Peyer's patch (tissue), 4 donors: ENCODE measurements around the gene GAA. TPM values are rescaled to one million over a fixed set of nuclear protein-coding genes. Genes with fewer than 3 reads are reported as not detected.

ENCODE experiments used
- DNase-seq, 3 donors: peaks; one replicate each; pipeline ENCODE4 v3.0.0-alpha.2; 2017 to 2019
- H3K27ac ChIP-seq, 4 donors: fragments of 200-600 bp; sonication (generic); one replicate each; pipeline ENCODE4 v1.5.1; 2016 to 2019
- H3K27me3 ChIP-seq, 2 donors: fragments of 200-600 bp; sonication (generic); one replicate each; pipeline ENCODE4 v1.5.1; 2019
- H3K36me3 ChIP-seq, 3 donors: fragments of 200-600 bp; sonication (generic); one replicate each; pipeline ENCODE4 v1.5.1; 2016 to 2019
- H3K4me1 ChIP-seq, 4 donors: fragments of 200-600 bp; sonication (generic); one replicate each; pipeline ENCODE4 v1.5.1; 2016 to 2019
- H3K4me3 ChIP-seq, 4 donors: fragments of 200-600 bp; sonication (generic); 1 replicate in 3 of 4; 2 replicates in 1 of 4; pipeline ENCODE4 v1.5.1; 2016 to 2019; ENCODE audit warnings: mild to moderate bottlenecking in 1 of 4
- H3K9me3 ChIP-seq, 4 donors: fragments of 200-600 bp; sonication (generic); one replicate each; pipeline ENCODE4 v1.5.1; 2016 to 2019; ENCODE audit warnings: mild to moderate bottlenecking in 1 of 4
- CTCF ChIP-seq, 6 experiments: fragments of 450-650 bp in 4 of 6; fragments of 200-600 bp in 2 of 6; sonication (generic) in 1 of 6; IDR thresholded peaks; one replicate each; pipeline ENCODE4 v1.5.1; 2017 to 2019; ENCODE audit warnings: antibody characterized with exemption in 6 of 6, mild to moderate bottlenecking in 3 of 6, moderate library complexity in 1 of 6
- POLR2A ChIP-seq, 2 donors: fragments of 450-650 bp; IDR thresholded peaks; one replicate each; pipeline ENCODE4 v1.5.1; 2017; ENCODE audit warnings: antibody characterized with exemption in 2 of 2, mild to moderate bottlenecking in 2 of 2, moderate library complexity in 2 of 2
- total RNA-seq, 4 donors: library from RNA; depleted of rRNA; stranded (reverse); fragments of >200 nt; gene quantifications; one replicate each; pipeline ENCODE4 v1.1.0, GENCODE V29; 2016

GAA gene
- total RNA-seq, 4 donors from 2014 or later: 33.8 to 88.1 (median 42.3) TPM

GRCh38 chr17:80110447-80110812, 9.0 kb downstream of the GAA start:
- Histone ChIP-seq H3K36me3 (no peaks in the 10 kb centered on the region), H3K27me3 (no peaks in the 10 kb centered on the region), H3K27ac (no peak overlapping the region), H3K4me3 (no peak overlapping the region), H3K4me1 (peaks cover 0 to 4% (median 0%) of the 10 kb centered on the region in 4 donors), H3K9me3 (no peaks in the 10 kb centered on the region)
- no peak for TF ChIP-seq CTCF (IDR thresholded peaks at IDR 0.05)
- TF ChIP-seq POLR2A (IDR thresholded peaks at IDR 0.05): no peak
- DNase-seq: no peak

GRCh38 chr17:80110927-80111701, 9.7 kb downstream of the GAA start:
- no peaks in the 10 kb centered on the region for H3K27me3 ChIP-seq
- no peak overlapping the region for H3K4me3 ChIP-seq
- H3K27ac ChIP-seq: no peak overlapping the region
- peak in 1 of 3 donors; percentile 36 for DNase-seq
- peaks cover 0 to 4% (median 0%) of the 10 kb centered on the region in 4 donors for H3K4me1 ChIP-seq
- H3K36me3 ChIP-seq: no peaks in the 10 kb centered on the region
- H3K9me3 ChIP-seq: no peaks in the 10 kb centered on the region
- TF ChIP-seq POLR2A (IDR thresholded peaks at IDR 0.05) (no peak), CTCF (IDR thresholded peaks at IDR 0.05) (no peak)

GRCh38 chr17:80111702-80112470, 10.5 kb downstream of the GAA start:
- H3K4me3 ChIP-seq: no peak overlapping the region
- TF ChIP-seq POLR2A (IDR thresholded peaks at IDR 0.05): no peak
- TF ChIP-seq CTCF (IDR thresholded peaks at IDR 0.05): no peak
- H3K36me3 ChIP-seq: no peaks in the 10 kb centered on the region
- no peaks in the 10 kb centered on the region for H3K27me3 ChIP-seq
- H3K9me3 ChIP-seq: no peaks in the 10 kb centered on the region
- H3K4me1 ChIP-seq: peaks cover 0 to 4% (median 0%) of the 10 kb centered on the region in 4 donors
- no peak overlapping the region for H3K27ac ChIP-seq
- DNase-seq: peak in 1 of 3 donors; percentile 42

GRCh38 chr17:80112471-80113032, 11.2 kb downstream of the GAA start:
- Histone ChIP-seq H3K4me3 (no peak overlapping the region), H3K9me3 (no peaks in the 10 kb centered on the region), H3K4me1 (peaks cover 0 to 4% (median 0%) of the 10 kb centered on the region in 4 donors), H3K27me3 (no peaks in the 10 kb centered on the region), H3K27ac (no peak overlapping the region), H3K36me3 (no peaks in the 10 kb centered on the region)
- TF ChIP-seq POLR2A (IDR thresholded peaks at IDR 0.05): no peak
- no peak for TF ChIP-seq CTCF (IDR thresholded peaks at IDR 0.05)
- DNase-seq: peak in 1 of 3 donors; percentile 39

- Histone ChIP-seq H3K36me3 (no peaks in the 10 kb centered on the region), H3K4me3 (no peak overlapping the region), H3K4me1 (peaks cover 0 to 4% (median 0%) of the 10 kb centered on the region in 4 donors), H3K9me3 (no peaks in the 10 kb centered on the region), H3K27ac (no peak overlapping the region), H3K27me3 (no peaks in the 10 kb centered on the region)
- no peak for DNase-seq
- TF ChIP-seq CTCF (IDR thresholded peaks at IDR 0.05) (no peak), POLR2A (IDR thresholded peaks at IDR 0.05) (no peak)
Measured at GRCh38 chr17:80113033-80113484, 11.7 kb downstream of the GAA start.
